ENCODE results near the gene GLMP.
"Not testable (repeated sequence)": the region's sequence is repeated elsewhere in the genome, so short reads cannot be mapped to it uniquely, and the experiment has no call there.

Gene GLMP

DNA sequence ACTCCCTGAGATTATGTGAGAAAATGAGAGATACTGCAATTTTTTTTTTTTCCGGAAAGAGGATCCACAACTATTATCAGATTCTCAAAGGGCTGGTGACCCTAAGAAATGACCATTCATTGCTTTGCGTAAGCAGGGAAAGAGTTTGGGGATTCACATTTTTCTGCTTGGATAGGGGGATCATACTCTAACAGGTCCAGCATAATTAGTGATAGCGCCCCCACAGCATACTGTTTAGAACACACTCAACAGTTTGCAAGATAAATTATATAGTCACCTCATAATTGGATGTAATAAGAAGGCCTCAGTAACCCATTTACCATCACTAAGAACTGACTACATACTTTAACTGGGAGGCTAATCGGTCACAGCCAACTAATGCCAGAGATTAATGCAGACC lies 40.8 kb upstream of the GLMP start:
- in situ Hi-C loops (cut with MboI; ENCODE audit: low pct_unique_long_range_greater_than_20kb, low sequenced_read_pairs, unreplicated experiment) = no loop called here
- DNase-seq (ENCODE audit: low spot score) = no peak
- TF ChIP-seq, protein P1, sequence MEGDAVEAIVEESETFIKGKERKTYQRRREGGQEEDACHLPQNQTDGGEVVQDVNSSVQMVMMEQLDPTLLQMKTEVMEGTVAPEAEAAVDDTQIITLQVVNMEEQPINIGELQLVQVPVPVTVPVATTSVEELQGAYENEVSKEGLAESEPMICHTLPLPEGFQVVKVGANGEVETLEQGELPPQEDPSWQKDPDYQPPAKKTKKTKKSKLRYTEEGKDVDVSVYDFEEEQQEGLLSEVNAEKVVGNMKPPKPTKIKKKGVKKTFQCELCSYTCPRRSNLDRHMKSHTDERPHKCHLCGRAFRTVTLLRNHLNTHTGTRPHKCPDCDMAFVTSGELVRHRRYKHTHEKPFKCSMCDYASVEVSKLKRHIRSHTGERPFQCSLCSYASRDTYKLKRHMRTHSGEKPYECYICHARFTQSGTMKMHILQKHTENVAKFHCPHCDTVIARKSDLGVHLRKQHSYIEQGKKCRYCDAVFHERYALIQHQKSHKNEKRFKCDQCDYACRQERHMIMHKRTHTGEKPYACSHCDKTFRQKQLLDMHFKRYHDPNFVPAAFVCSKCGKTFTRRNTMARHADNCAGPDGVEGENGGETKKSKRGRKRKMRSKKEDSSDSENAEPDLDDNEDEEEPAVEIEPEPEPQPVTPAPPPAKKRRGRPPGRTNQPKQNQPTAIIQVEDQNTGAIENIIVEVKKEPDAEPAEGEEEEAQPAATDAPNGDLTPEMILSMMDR (IDR thresholded peaks at IDR 0.05; ENCODE audit: extremely low read depth, insufficient read depth, missing control alignments) = peak; percentile 28

DNA sequence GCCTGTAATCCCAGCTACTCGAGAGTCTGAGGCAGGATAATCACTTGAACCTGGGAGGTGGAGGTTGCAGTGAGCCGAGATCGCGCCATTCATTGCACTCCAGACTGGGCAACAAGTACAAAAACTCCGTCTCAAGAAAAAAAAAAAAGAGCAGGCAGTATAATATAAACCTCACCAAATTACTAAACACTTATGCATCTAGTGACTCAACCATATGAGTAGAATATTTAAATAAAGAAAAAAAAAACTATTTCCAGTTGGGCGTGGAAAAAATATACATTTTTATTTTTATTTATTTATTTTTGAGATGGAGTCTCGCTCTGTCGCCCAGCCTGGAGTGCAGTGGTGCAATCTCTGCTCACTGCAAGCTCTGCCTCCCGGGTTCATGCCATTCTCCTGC lies 27.7 kb upstream of the GLMP start:
- DNase-seq (ENCODE audit: low spot score); in situ Hi-C loops (cut with MboI; ENCODE audit: low pct_unique_long_range_greater_than_20kb, low sequenced_read_pairs, unreplicated experiment): not testable (repeated sequence)

DNA sequence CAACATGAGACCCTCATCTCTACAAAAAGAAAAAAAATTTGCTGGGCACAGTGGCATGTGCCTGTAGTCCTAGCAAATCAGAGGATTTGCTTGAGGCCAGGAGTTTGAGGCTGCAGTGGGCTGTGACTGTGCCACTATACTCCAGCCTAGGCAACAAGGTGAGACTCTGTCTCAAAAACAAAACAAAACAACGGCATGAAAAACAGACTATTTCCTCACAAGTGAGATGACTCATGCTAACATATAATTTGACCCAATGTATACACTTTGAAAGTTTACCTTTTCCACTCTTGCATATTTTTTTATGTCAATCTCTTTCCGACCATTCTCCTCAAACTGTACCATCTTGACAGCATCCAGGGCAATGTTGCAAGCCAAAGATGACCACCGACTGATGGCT lies 25.1 kb upstream of the GLMP start:
- no peak for DNase-seq (ENCODE audit: low spot score)
- in situ Hi-C loops (cut with MboI; ENCODE audit: low pct_unique_long_range_greater_than_20kb, low sequenced_read_pairs, unreplicated experiment) = no loop called here
- TF ChIP-seq, protein P1 (IDR thresholded peaks at IDR 0.05; ENCODE audit: extremely low read depth, insufficient read depth, missing control alignments) = no peak

DNA sequence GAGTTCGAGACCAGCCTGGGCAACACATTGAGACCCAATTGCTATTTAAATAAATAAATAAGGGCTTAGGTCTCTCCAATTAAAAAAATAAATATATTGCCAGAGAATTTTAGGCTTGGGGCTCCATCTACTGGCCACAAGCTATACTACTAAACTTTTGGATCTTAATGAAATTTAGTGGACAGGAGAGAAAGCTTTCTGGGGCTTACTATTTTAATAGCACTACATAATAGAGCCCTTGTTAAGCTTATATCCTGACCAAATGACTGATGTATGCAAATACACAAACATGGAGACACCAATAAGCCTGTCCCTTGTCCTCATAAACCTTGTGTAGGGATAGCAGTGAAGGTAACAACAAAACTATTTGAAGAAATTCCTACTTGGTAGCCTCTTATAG lies 24.2 kb upstream of the GLMP start:
- TF ChIP-seq, protein P1 (IDR thresholded peaks at IDR 0.05; ENCODE audit: extremely low read depth, insufficient read depth, missing control alignments) = peak; percentile 46
- in situ Hi-C loops (cut with MboI; ENCODE audit: low pct_unique_long_range_greater_than_20kb, low sequenced_read_pairs, unreplicated experiment) = loop anchor here (10.0 kb wide), 1 partner anchor 225 kb away; no protein-coding TSS in a partner anchor
- no peak for DNase-seq (ENCODE audit: low spot score)

DNA sequence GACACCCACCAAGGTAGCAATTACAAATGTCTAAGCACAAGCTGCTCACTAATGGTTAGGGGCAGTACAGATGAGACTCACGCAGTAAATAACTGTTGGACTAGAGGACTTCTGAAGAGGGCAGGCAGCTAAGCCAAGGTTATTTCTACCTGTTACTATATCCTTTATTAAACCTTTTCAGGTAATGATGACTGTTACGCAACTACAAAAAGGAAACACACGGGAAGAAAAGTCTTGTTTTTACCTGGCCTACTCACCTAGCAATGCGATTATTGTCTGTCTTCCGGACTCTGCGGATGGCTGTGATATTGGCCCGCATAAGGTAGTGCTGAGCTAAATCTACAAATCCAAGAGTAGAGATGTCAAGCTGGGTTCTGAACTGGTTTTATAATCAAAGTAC lies 21.4 kb upstream of the GLMP start:
- in situ Hi-C loops (cut with MboI; ENCODE audit: low pct_unique_long_range_greater_than_20kb, low sequenced_read_pairs, unreplicated experiment) = loop anchor here (10.0 kb wide), 1 partner anchor 222 kb away; no protein-coding TSS in a partner anchor
- DNase-seq (ENCODE audit: low spot score) = no peak
- TF ChIP-seq, protein P1 (IDR thresholded peaks at IDR 0.05; ENCODE audit: extremely low read depth, insufficient read depth, missing control alignments) = no peak

DNA sequence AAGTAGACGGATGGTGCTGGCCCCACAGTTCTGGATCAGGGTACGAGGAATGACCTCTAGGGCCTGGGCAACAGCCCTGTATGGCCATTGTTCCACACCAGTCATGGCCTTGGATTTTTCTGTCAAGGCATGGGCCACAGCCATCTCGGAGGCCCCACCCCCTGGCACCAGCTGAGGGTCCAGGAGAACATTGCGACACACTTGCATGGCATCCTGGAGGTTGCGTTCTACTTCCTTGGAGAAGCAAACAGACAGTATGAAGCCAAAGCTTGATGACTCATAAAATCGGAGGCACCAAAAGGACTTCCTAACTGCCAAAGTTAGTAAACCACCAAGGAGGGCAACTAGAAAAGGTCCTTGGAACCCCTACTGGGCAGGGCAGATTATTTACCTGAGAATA lies 15.5 kb upstream of the GLMP start:
- TF ChIP-seq, protein P1 (IDR thresholded peaks at IDR 0.05; ENCODE audit: extremely low read depth, insufficient read depth, missing control alignments) = no peak
- DNase-seq (ENCODE audit: low spot score) = no peak
- in situ Hi-C loops (cut with MboI; ENCODE audit: low pct_unique_long_range_greater_than_20kb, low sequenced_read_pairs, unreplicated experiment) = loop anchor here (10.0 kb wide), 1 partner anchor 216 kb away; no protein-coding TSS in a partner anchor

DNA sequence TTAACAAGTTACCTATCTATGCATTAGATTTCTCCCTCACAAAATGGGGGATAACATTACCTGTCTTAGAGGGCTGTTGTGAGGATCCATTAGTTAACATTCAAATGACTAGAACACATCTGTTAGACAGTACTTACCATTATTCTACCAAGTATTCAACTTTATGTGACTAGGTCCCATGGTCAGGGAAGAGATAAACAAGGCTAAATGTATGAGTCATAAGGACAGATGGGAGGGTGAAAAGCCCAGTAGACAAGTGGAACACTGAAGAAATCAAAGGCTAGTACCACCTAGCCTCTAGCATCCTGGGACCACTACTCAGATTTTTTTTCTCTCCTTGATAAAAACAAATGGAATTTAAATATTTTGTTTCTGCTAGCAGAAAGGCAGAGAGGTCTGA lies 12.6 kb upstream of the GLMP start:
- TF ChIP-seq, protein P1 (IDR thresholded peaks at IDR 0.05; ENCODE audit: extremely low read depth, insufficient read depth, missing control alignments) = no peak
- DNase-seq (ENCODE audit: low spot score) = no peak
- in situ Hi-C loops (cut with MboI; ENCODE audit: low pct_unique_long_range_greater_than_20kb, low sequenced_read_pairs, unreplicated experiment) = no loop called here

All from GM13977 (cell line).